ENCODE data around the gene CACNA1S.

The CACNA1S gene

DNA sequence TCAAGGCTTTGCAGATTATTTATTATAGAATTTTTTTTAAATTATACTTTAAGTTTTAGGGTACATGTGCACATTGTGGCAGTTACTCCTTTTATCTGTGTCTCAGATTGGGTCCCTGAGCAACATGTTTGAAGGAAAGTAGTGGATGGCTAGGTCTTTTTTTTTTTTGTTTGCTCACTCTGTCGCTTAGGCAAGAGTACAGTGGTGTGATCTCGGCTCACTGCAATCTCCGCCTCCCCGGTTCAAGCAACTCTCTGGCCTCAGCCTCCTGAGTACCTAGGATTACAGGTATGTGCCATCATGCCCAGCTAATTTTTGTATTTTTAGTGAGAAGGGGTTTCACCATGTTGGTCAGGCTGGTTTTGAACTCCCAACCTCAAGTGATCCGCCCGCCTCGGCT is 49.1 kb downstream of the CACNA1S start:
- TF ChIP-seq CTCF (IDR thresholded peaks at IDR 0.05), result no peak

GRCh38 chr1:201062511-201063091 is 49.6 kb downstream of the CACNA1S start:
- no peak for TF ChIP-seq CTCF (IDR thresholded peaks at IDR 0.05)

- no peak for TF ChIP-seq CTCF (IDR thresholded peaks at IDR 0.05)
Observed at GRCh38 chr1:201061886-201062285, 50.3 kb downstream of the CACNA1S start.

DNA sequence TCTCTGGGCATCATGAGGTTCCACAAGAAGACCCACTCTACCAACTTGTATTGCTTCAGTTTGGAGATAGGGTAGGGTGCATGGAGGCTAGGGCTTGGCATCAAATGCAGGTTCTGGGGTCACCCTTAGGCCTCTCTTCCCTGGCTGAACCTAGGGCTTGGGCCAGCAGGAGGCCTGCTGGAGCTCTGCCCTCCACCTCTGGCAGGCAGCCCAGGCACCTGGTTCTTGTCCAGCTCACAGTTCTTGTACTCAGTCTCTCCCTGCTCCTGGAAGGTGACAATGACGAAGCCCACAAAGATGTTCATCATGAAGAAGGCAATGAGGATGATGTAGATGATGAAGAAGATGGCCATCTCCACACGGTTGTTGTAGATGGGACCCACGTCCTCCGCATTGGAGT is 51.2 kb downstream of the CACNA1S start:
- no peak for TF ChIP-seq CTCF (IDR thresholded peaks at IDR 0.05)

DNA sequence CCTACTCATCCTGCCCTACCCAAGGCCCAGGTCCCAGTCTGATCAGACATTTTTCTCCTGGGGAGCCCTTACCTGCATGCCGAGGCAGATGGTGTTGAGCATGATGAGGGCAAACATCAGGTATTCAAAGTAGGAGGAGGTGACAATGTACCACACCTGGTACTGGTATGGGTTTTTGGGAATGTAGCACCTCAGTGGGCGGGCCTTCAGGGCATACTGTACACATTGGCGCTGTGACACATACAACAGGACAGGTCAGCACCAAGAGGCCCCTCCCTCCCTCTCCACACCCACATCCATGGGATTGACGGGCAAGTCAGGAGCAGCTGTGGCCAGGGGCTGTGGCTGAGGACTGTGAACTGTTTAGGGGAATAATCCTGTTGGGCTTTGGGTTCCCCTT is 51.6 kb downstream of the CACNA1S start:
- no peak for TF ChIP-seq CTCF (IDR thresholded peaks at IDR 0.05)

DNA sequence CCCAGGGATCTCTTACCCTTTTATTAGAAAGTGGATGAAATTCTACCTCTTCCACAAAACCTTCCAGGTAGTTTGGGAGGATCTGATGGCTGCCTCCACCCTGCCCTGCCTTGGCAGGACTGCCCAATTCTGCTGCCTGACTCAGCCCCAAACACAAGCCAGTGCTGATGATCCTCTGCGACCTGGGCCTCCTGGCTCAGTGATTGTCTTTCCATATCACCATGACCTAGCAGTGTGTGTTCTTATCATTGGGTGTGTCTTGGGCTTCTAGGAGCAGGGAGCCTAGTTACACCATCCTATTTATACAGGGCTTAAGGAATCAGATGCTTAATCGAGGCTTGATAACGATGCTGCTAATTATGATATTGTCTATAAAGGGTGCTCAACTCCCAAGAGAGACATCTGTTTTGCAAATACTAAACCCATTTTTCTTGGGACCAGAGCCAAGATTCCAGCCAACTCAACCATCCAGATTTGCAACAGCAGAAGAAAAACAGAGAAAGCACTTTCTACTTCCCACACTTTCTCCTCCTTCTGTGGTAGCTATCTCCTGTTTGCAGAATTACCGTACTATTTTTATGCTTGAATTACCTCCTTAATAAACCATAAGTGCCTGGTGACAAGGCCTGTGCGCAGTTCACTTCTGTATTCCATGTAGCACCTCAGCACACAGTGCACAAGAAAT is 52.2 kb downstream of the CACNA1S start:
- no peak for TF ChIP-seq CTCF (IDR thresholded peaks at IDR 0.05)

GRCh38 chr1:201059401-201059800 is 52.8 kb downstream of the CACNA1S start:
- no peak for TF ChIP-seq CTCF (IDR thresholded peaks at IDR 0.05)
